K562 (cell line): Measurements from ENCODE around the gene LBH. TPM values are rescaled to one million over a fixed set of nuclear protein-coding genes. Genes with fewer than 3 reads are reported as not detected.

Experiments
- BRD9 ChIP-seq: fragments of 450-650 bp; IDR thresholded peaks from 2 replicates; pipeline ENCODE4 v1.6.1; 2018; ENCODE audit warnings: low read depth; ENCODE audit not compliant: partially characterized antibody
- E2F4 ChIP-seq: sonication (generic); formaldehyde crosslinking; IDR thresholded peaks from 2 replicates; pipeline ENCODE4 v1.8.0; 2022; ENCODE audit warnings: mild to moderate bottlenecking, low read depth, missing genetic modification reagents
- FOXO4 ChIP-seq: fragments of 450-650 bp; formaldehyde crosslinking; IDR thresholded peaks from 2 replicates; pipeline ENCODE4 v1.4.0; 2020; ENCODE audit warnings: mild to moderate bottlenecking, moderate library complexity
- JUND ChIP-seq, 2 experiments: IDR thresholded peaks; 2 replicates in 1 of 2; 3 replicates in 1 of 2; pipeline ENCODE4 v1.6.1; 2011; ENCODE audit warnings: borderline replicate concordance in 2 of 2, low read depth in 2 of 2, low read length in 2 of 2, improper control_type of control experiment in 1 of 2, missing biosample characterization in 1 of 2, missing genetic modification characterization in 1 of 2, missing genetic modification reagents in 1 of 2
- KHSRP ChIP-seq: fragments of 450-650 bp; IDR thresholded peaks from 2 replicates; pipeline ENCODE4 v1.6.1; 2017
- POLR3G ChIP-seq: IDR thresholded peaks from 2 replicates; pipeline ENCODE4 v1.6.1; 2011; ENCODE audit not compliant: insufficient read length, insufficient replicate concordance; ENCODE audit errors: extremely low read depth
- RNF2 ChIP-seq: sonication (generic); IDR thresholded peaks from 2 replicates; pipeline ENCODE4 v1.6.1; 2016
- SMARCE1 ChIP-seq: fragments of 450-650 bp; IDR thresholded peaks from 2 replicates; pipeline ENCODE4 v1.7.1; 2016; ENCODE audit warnings: mild to moderate bottlenecking
- STAT5B ChIP-seq: fragments of 250-450 bp; sonication (Bioruptor Pico); IDR thresholded peaks from 2 replicates; pipeline ENCODE4 v1.8.0; 2021; ENCODE audit warnings: mild to moderate bottlenecking, inconsistent platforms
- USF1 ChIP-seq: sonication (generic); formaldehyde crosslinking; IDR thresholded peaks from 2 replicates; pipeline ENCODE4 v1.9.0; 2022; ENCODE audit warnings: mild to moderate bottlenecking, missing genetic modification reagents
- ZBTB33 ChIP-seq: sonication (generic); formaldehyde crosslinking; IDR thresholded peaks from 2 replicates; pipeline ENCODE4 v1.8.1; 2023; ENCODE audit warnings: mild to moderate bottlenecking, missing genetic modification reagents
- ZBTB43 ChIP-seq: sonication (generic); formaldehyde crosslinking; IDR thresholded peaks from 2 replicates; pipeline ENCODE4 v1.8.0; 2023; ENCODE audit warnings: mild to moderate bottlenecking, missing genetic modification reagents
- ZNF134 ChIP-seq: fragments of 250-450 bp; sonication (Bioruptor Pico); conservative IDR thresholded peaks from 2 replicates; pipeline ENCODE4 v1.4.0; 2020
- ZNF282 ChIP-seq: sonication (generic); formaldehyde crosslinking; IDR thresholded peaks from 2 replicates; pipeline ENCODE4 v1.8.1; 2023; ENCODE audit warnings: missing genetic modification reagents
- ZNF592 ChIP-seq: fragments of 450-650 bp; IDR thresholded peaks from 2 replicates; pipeline ENCODE4 v1.6.1; 2017; ENCODE audit warnings: antibody characterized with exemption, mild to moderate bottlenecking
- ZNF668 ChIP-seq: fragments of 250-450 bp; sonication (Bioruptor Pico); IDR thresholded peaks from 2 replicates; pipeline ENCODE4 v1.8.0; 2022; ENCODE audit warnings: mild to moderate bottlenecking, inconsistent platforms
- polyA plus RNA-seq, 8 experiments: library from polyadenylated mRNA; depleted of rRNA in 4 of 8; stranded (reverse) in 5 of 8; unstranded in 3 of 8; fragments of >200 nt; fragmentation: Nextera tagmentation in 2 of 8; fragmentation: Illumina TruSeq in 1 of 8; extraction: Ambion mirVana in 2 of 8; extraction: Trizol in 1 of 8; gene quantifications; 2 replicates each; pipeline versions ENCODE4 v1.2.1 to v1.2.3, GENCODE V29; 2011 to 2014; ENCODE audit warnings: inconsistent platforms in 1 of 8, missing spikeins in 1 of 8
- total RNA-seq, 7 experiments: library from RNA; depleted of rRNA in 6 of 7; stranded (reverse); fragments of >200 nt in 6 of 7; fragmentation: Illumina TruSeq in 2 of 7; extraction: Trizol in 2 of 7; gene quantifications; 2 replicates each; pipeline versions ENCODE4 v1.2.1 to v1.2.3, GENCODE V29; 2011 to 2021; ENCODE audit warnings: low replicate concordance in 1 of 7

The LBH gene
- total and polyA plus RNA-seq, 9 of the 15 experiments (the other 6 are each of a cell fraction or from before 2014, with no cell fraction given) = 3.1 to 13.4 (median 7.4) TPM

- TF ChIP-seq E2F4 (CRISPR knock-in tag) (no peak), JUND (IDR thresholded peaks at IDR 0.05; ENCODE audit: borderline replicate concordance, low read depth, low read length) (peak; percentile 64; the same call in 1 of the 2 replicates), JUND (tag; IDR thresholded peaks at IDR 0.05; ENCODE audit: borderline replicate concordance, low read depth, low read length) (peak; percentile 34; the same call in 2 of the 3 replicates), ZNF668 (peak; percentile 84; the same call in 1 of the 2 replicates), KHSRP (no peak), RNF2 (no peak), SMARCE1 (peak; percentile 41; the same call in 1 of the 2 replicates), FOXO4 (0 out of 2 replicates have a peak, but pooled peaks have one; percentile 72), ZNF134 (CRISPR knock-in tag) (no peak), POLR3G (no peak), ZBTB43 (CRISPR knock-in tag) (no peak), ZBTB33 (CRISPR knock-in tag) (peak; percentile 32; the same call in 1 of the 2 replicates), USF1 (CRISPR knock-in tag) (peak; percentile 28; the same call in 1 of the 2 replicates), ZNF282 (CRISPR knock-in tag) (no peak), ZNF592 (peak; percentile 84), BRD9 (peak; percentile 91), STAT5B (CRISPR knock-in tag) (no peak)
Measured at GRCh38 chr2:30193104-30193681, 38.1 kb upstream of the LBH start (continued).
